TTC549 (cell line): ENCODE measurements around the gene SFXN2.
"Not testable (repeated sequence)": the region's sequence is repeated elsewhere in the genome, so short reads cannot be mapped to it uniquely, and the experiment has no call there.

Experiments used
- FAIRE-seq: peaks from 2 replicates; lab custom pipeline; 2012; peaks lifted over from hg19 to GRCh38; lab: Jason Lieb, UNC

SFXN2 gene

GRCh38 chr10:102721954-102722353 is 7.5 kb downstream of the SFXN2 start:
- FAIRE-seq: no peak

DNA sequence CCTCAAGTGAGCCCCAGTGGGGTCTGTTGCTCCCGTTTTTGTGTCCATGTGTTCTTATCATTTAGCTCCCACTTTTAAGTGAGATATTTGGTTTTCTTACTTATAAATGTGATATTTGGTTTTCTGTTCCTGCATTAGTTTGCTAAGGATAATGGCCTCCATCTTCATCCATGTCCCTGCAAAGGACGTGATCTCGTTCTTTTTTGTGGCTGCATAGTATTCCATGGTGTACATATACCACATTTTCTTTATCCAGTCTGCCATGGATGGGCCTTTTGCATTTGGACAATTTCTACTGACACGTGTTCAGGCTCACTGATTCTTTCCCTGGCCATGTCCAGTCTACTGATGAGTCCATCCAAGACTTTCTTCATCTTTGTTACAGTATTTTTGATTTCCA is 9.6 kb downstream of the SFXN2 start:
- FAIRE-seq: no peak

GRCh38 chr10:102726274-102726673 is 11.8 kb downstream of the SFXN2 start:
- FAIRE-seq: no peak

GRCh38 chr10:102727037-102727818 is 12.8 kb downstream of the SFXN2 start:
- no peak for FAIRE-seq

DNA sequence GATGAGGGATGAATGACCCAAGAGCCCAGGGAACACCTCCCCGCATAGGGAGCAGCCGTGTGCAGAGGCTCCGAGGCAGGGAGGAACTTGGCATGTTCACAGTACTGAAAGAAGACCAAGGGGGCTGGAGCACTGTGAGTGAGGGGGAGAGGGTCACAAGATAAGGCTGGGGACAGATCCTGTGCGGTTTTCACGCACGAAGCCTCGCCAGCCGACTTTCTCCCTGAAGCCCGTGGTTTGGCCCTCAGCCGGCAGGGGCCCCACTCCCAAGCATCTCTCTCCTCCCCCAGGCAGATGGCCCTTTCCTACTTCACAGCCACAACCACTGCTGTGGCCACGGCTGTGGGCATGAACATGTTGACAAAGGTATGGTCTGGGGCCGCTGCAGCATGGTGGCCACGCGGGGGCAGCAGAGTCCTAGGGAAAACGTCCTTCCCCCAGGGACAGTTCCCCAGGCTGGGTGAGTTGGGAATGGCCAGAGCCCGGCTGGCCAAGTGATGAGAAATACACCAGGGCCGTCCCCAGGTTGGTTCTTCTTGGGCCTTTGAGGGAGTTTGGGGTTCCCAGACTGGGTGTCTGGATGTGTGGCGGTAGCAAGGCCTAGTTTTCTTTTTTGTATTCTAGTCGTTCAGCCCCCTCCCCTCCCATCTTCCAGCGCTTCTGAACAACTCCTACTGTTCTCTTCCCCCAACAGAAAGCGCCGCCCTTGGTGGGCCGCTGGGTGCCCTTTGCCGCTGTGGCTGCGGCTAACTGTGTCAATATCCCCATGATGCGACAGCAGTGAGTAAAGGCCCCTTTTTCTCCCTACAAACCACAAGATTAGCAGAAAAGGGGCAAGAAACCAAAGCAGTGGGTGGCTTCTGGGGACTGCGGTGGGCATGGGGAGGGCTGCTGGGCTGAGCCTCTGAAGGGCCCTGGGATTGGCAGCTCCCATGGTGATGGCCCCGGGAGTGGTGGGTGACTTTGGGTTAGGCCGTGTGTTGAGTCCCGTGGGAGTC is 14.9 kb downstream of the SFXN2 start:
- FAIRE-seq: peak; percentile 60

DNA sequence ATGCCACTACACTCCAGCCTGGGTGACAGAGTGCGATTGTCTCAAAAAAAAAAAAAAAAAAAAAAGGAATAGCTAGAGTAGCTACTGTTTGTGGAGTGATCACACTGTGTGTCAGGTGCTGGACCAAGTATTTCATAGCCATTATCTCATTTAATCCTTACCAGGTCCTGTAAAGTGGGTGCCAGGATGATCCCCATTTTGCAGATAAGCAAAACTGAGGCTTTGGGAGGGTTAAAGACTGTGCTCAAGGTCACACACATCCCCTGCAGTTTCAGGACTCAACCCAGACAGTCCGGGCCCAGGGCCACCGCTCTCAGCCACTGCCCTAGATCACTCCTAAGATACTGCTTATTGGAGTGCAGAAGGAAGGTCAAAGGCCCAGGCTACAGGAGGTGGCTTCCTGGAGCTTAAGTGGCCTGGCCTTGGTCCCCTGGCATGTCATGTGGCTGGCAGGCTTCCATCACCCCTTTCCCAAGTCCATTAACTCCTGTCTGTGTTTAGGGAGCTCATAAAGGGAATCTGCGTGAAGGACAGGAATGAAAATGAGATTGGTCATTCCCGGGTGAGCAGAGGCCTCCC is 16.9 kb downstream of the SFXN2 start:
- FAIRE-seq: no peak

GRCh38 chr10:102732661-102733060 is 18.2 kb downstream of the SFXN2 start:
- FAIRE-seq: no peak

DNA sequence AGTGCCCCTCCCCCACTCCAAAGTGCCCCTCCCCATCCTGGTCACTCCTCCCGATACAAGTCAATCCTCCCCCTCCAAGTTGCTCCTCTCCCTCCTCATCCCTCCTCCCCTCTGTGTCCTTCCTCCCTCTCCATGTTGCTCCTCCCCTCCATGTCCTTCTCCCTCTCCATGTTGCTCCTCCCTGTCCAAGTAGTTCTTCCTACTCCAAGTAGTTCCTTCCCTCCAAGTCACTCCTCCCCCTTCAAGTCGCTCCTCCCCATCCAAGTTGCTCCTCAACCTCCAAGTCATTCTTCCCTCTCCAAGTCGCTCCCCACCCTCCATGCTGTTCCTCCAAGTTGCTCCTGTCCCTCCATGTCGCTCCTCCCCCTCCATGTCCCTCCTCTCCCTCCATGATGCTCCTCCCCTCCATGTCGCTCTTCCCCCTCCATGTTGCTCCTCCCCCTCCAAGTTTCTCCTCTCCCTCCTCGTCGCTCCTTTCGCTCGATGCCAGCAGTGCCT is 20.7 kb downstream of the SFXN2 start:
- no peak for FAIRE-seq

GRCh38 chr10:102738692-102739121 is 24.3 kb downstream of the SFXN2 start:
- no peak for FAIRE-seq

DNA sequence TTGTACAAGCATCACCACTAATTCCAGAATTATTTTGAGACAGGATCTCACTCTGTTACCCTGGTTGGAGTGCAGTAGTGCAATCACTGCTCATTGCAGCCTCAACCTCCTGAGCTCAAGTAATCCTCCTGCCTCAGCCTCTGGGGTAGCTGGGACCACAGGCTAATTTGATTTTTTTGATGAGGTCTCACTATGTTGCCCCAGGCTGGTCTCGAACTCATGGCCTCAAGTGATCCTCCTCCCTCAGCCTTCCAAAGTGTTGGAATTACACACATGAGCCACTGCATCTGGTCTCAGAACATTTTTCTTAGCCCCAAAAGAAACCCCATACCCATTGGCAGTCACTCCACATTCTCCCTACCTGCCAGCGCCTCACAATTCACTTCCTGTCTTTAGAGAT is 25.8 kb downstream of the SFXN2 start:
- no peak for FAIRE-seq

DNA sequence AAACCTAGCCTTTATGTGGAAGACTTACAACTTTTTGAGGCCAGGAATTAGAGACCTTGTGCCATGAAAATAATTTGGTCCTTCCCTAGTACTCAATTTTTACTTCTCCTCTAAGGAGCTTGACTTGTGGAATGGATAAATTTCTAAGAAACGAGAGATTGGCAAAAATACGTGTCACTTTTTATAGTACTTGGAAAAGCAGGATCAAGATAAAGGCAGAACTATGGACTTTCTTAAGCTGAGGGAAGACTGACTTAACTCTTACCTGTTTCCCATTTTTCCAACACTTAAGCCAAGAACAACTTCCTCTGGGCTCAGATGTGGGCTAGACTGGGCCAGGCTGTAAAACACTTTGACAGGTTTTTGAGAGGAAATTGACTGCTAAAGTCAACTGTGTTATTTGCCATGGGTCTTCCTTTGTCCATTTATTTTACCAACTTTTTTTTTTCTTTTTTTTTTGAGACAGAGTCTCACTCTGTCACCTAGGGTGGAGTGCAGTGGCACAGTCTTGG is 27.3 kb downstream of the SFXN2 start:
- no peak for FAIRE-seq

DNA sequence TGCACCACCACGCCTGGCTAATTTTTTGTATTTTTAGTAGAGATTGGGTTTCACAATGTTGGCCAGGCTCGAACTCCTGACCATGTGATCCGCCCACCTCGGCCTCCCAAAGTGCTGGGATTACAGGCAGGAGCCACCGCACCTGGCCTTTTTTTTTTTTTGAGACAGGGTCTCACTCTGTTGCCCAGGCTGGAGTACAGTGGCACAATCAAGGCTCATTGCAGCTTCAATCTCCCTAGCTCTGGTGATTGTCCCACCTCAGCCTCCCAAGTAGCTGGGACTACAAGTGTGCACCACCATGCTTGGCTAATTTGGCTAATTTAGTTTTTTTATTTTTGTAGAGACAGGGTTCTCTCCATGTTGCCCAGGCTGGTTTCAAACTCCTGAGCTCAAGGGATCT is 27.9 kb downstream of the SFXN2 start:
- not testable (repeated sequence) for FAIRE-seq

DNA sequence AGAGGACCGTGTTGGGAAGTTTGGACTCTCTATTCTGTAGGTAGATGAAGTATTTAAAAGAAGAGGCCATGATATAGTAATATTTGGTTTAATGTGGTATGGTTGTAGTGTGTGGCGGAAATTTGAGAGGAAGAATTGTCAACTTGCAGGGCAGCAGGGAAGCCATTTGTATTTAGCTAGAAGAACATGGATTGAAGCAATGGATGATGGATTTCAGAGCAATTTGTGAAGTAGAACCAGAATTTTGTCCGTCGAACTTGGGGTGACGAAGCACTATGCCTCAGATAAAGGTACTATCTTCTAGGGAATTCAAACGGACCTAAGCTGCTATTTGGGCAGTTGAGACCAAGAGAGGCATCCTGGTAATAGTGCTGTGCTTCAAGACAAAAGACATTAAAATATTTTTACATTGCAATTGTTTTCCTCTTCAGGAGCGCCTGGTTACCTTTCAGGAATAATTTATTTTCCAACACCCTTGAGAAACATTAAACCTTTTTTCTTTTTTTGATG is 28.7 kb downstream of the SFXN2 start:
- no peak for FAIRE-seq

- FAIRE-seq: peak; percentile 97
These were observed 29.3 kb downstream of the SFXN2 start, which contains the start of gene WBP1L for GRCh38 chr10:102743588-102744373. TSS of gene WBP1L (plus strand) at chr10:102743948. CDS start at chr10:102744054, 106 bp downstream.

DNA sequence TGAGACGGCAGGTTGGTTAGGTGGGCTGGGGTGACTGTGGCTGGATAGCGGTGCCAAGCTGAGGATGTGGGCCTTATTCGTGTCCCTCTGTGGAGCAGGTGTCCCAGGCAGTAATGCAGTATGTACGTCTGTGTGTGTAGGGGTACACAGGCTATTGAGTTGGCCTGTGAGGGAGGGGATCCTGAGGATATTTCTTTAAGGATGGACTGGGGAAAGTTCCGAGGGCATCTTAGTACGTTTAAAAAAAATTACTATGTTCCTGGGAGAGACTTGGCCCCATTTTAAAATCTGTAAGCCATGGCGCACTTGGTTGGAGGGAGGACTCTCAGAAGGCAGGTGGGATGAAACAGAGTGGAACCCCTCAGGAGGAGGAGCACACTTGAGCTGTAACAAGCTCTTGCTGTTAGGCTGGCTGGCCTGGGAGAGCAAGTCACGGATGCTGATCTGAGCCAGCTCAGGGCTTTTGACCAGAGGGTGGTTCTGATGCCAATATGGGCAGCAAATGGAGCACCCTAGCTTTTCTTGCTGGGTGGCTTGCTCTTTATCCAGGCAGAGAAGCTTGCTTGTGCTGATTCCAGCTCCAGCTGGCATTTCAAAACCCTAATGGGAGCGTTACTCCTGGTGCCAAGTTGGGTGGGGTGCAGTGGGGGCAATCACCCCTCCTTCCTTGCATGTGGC is 30.1 kb downstream of the SFXN2 start:
- no peak for FAIRE-seq

GRCh38 chr10:102745157-102745556 is 30.7 kb downstream of the SFXN2 start:
- no peak for FAIRE-seq

- FAIRE-seq: no peak
These were observed 38.0 kb downstream of the SFXN2 start for GRCh38 chr10:102752266-102752930.

- FAIRE-seq: no peak
These were observed 38.7 kb downstream of the SFXN2 start for GRCh38 chr10:102752934-102753664.

DNA sequence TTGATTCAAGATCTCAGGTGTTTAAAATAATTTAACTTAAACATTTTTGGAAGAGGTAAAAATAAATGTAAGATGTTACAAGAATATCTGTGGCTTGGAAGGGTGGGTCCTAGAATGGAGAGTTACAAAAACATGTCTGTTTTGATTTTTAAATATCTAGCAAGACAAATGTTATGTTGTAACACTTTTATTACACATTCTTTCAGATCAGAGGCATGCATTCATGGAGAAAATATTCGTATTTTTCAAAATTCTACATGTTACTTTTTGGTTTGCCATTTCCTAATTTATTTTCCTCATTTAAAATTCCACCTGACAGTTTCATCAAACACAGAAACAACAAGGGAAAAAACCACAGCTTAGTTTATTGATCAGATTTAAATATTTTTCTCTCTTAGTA is 39.3 kb downstream of the SFXN2 start:
- no peak for FAIRE-seq
